OCI-LY3 (cell line): ENCODE results near the gene JMY.

Experiments
- H2AFZ ChIP-seq: fragments of 200-600, 300-600 bp; shearing (Covaris generic); 2 replicates; pipeline ENCODE4 v1.6.0; 2014; ENCODE audit warnings: antibody characterized with exemption, low read depth, low read length
- H3K27ac ChIP-seq: fragments of 200-600, 300-600 bp; sonication (generic); 2 replicates; pipeline ENCODE4 v1.5.1; 2014; ENCODE audit warnings: mild to moderate bottlenecking, low read length, moderate library complexity, mixed read lengths
- H3K27me3 ChIP-seq: fragments of 200-600, 300-600 bp; sonication (generic); 2 replicates; pipeline ENCODE4 v1.6.1; 2014; ENCODE audit warnings: low read depth, low read length, mixed read lengths
- H3K36me3 ChIP-seq: fragments of 200-600, 300-600 bp; sonication (generic); replicated peaks from 2 replicates; pipeline ENCODE3; 2014; ENCODE audit warnings: low read depth, low read length, mixed read lengths
- H3K4me1 ChIP-seq: fragments of 300-600, 200-600 bp; sonication (generic); 2 replicates; pipeline ENCODE4 v1.6.1; 2014; ENCODE audit warnings: low read length, mixed read lengths
- H3K4me2 ChIP-seq: fragments of 200-600, 300-600 bp; sonication (generic); 2 replicates; pipeline ENCODE4 v1.6.1; 2014; ENCODE audit warnings: low read length, mixed read lengths
- H3K4me3 ChIP-seq: fragments of 300-600, 200-600 bp; sonication (generic); 2 replicates; pipeline ENCODE4 v1.5.1; 2014; ENCODE audit warnings: antibody characterized with exemption, mild to moderate bottlenecking, low read length, moderate library complexity
- H3K79me2 ChIP-seq: fragments of 300-600, 200-600 bp; shearing (Covaris generic); 2 replicates; pipeline ENCODE4 v1.6.1; 2014; ENCODE audit warnings: mild to moderate bottlenecking, low read length, mixed read lengths
- H3K9ac ChIP-seq: fragments of 300-600, 200-600 bp; shearing (Covaris generic); 2 replicates; pipeline ENCODE4 v1.6.0; 2014; ENCODE audit warnings: mild to moderate bottlenecking, low read length, moderate library complexity
- H3K9me3 ChIP-seq: fragments of 200-600, 300-600 bp; shearing (Covaris generic); 2 replicates; pipeline ENCODE4 v1.6.1; 2014; ENCODE audit warnings: low read length, mixed read lengths; ENCODE audit not compliant: insufficient read depth
- H4K20me1 ChIP-seq: fragments of 200-600, 300-600 bp; sonication (generic); 2 replicates; pipeline ENCODE4 v1.6.1; 2016; ENCODE audit warnings: low read length, mixed read lengths; ENCODE audit not compliant: insufficient read depth
- CTCF ChIP-seq: fragments of 200-600, 300-600 bp; sonication (generic); IDR thresholded peaks from 2 replicates; pipeline ENCODE4 v1.5.1; 2014; ENCODE audit warnings: antibody characterized with exemption, low read length, low read depth
- EZH2phosphoT487 ChIP-seq: fragments of 200-600 bp; shearing (Covaris generic); IDR thresholded peaks from 2 replicates; pipeline ENCODE4 v1.6.1; 2018; ENCODE audit warnings: antibody characterized with exemption, mixed run types, low read depth

JMY gene

GRCh38 chr5:79256563-79256962 lies 20.6 kb downstream of the JMY start:
- Histone ChIP-seq H3K4me2 (no peak overlapping the region), H3K9ac (no peak overlapping the region), H3K4me3 (no peak overlapping the region), H3K36me3 (no peaks in the 10 kb centered on the region), H4K20me1 (peaks cover 12% of the 10 kb centered on the region; the same call in 1 of the 2 replicates), H3K79me2 (no peaks in the 10 kb centered on the region; the same call in 1 of the 2 replicates), H2AFZ (no peak overlapping the region), H3K4me1 (peaks cover 14% of the 10 kb centered on the region), H3K9me3 (no peaks in the 10 kb centered on the region), H3K27me3 (no peaks in the 10 kb centered on the region), H3K27ac (no peak overlapping the region)
- TF ChIP-seq CTCF (no peak), EZH2phosphoT487 (no peak)

- Histone ChIP-seq H3K36me3 (no peaks in the 10 kb centered on the region), H3K9ac (no peak overlapping the region), H4K20me1 (peaks cover 12% of the 10 kb centered on the region; the same call in 1 of the 2 replicates), H3K27ac (no peak overlapping the region), H3K4me1 (peaks cover 14% of the 10 kb centered on the region), H3K79me2 (no peaks in the 10 kb centered on the region; the same call in 1 of the 2 replicates), H2AFZ (no peak overlapping the region), H3K9me3 (no peaks in the 10 kb centered on the region), H3K4me3 (no peak overlapping the region), H3K4me2 (no peak overlapping the region), H3K27me3 (no peaks in the 10 kb centered on the region)
- TF ChIP-seq EZH2phosphoT487 (no peak), CTCF (no peak)
These were observed 21.4 kb downstream of the JMY start for GRCh38 chr5:79257314-79257713.

- H3K4me2 ChIP-seq = no peak overlapping the region
These were observed 22.9 kb downstream of the JMY start for GRCh38 chr5:79258801-79259200.

GRCh38 chr5:79259383-79259782 lies 23.5 kb downstream of the JMY start:
- Histone ChIP-seq H3K4me1 (peaks cover 14% of the 10 kb centered on the region), H3K36me3 (no peaks in the 10 kb centered on the region), H3K27ac (no peak overlapping the region), H4K20me1 (peaks cover 12% of the 10 kb centered on the region; the same call in 1 of the 2 replicates), H3K4me2 (no peak overlapping the region), H2AFZ (no peak overlapping the region), H3K4me3 (no peak overlapping the region), H3K9ac (no peak overlapping the region), H3K9me3 (no peaks in the 10 kb centered on the region), H3K27me3 (no peaks in the 10 kb centered on the region), H3K79me2 (no peaks in the 10 kb centered on the region; the same call in 1 of the 2 replicates)
- TF ChIP-seq CTCF (no peak), EZH2phosphoT487 (no peak)

More at GRCh38 chr5:79258801-79259200, 22.9 kb downstream of the JMY start:
- no peak overlapping the region for H3K9ac ChIP-seq
- no peaks in the 10 kb centered on the region; the same call in 1 of the 2 replicates for H3K79me2 ChIP-seq
- H3K9me3 ChIP-seq = no peaks in the 10 kb centered on the region
- H4K20me1 ChIP-seq = peaks cover 12% of the 10 kb centered on the region; the same call in 1 of the 2 replicates
- no peaks in the 10 kb centered on the region for H3K27me3 ChIP-seq
- H3K27ac ChIP-seq = no peak overlapping the region
- peaks cover 14% of the 10 kb centered on the region for H3K4me1 ChIP-seq
- H2AFZ ChIP-seq = no peak overlapping the region
- no peaks in the 10 kb centered on the region for H3K36me3 ChIP-seq
- no peak overlapping the region for H3K4me3 ChIP-seq
- TF ChIP-seq EZH2phosphoT487 (no peak), CTCF (no peak)
